Activated CD4-positive, alpha-beta T cell treated with anti-CD3 and anti-CD28 coated beads for 1 hour (primary cell): ENCODE data around the gene CASQ1.

Experiments
- DNase-seq: peaks from one replicate; pipeline ENCODE4 v3.0.0-alpha.2; 2020

CASQ1 gene

DNA sequence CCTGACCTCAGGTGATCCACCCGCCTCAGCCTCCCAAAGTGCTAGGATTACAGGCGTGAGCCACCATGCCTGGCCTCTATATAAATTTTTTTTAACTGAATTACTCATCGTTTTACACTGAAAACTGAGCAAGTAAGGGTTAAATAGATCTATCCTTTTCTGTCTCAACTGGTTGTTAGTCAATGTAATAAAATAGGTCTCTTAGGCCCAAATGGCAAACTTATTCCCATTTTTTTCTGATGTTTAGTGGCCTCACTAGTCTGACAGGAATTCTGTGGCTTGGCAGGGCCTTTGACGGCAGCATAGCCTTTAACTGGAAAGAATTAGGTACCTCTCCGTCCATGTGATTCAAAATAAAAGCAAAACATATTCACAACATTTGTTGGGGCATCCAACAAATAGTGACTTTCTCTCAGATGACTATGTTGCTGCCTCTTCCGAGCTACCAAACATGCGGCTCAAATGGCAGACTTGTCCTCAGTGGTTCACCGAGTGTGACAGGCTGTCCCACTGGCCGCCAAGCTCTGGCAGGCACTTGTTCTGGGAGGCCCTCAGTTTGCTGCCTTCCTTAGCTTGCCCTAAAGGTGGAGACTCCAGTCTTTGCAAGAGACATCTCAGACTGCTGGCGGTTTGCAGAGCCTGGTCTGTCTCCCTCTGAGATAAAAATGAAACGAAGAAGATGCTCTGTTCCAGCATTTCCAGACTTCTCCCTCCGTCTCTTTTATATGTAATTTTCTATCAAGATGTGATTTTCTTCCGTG lies 21.6 kb upstream of the CASQ1 start:
- no peak for DNase-seq

GRCh38 chr1:160169553-160170399 lies 20.6 kb upstream of the CASQ1 start:
- DNase-seq = no peak

- no peak for DNase-seq
Observed at GRCh38 chr1:160171354-160171753, 19.0 kb upstream of the CASQ1 start.

DNA sequence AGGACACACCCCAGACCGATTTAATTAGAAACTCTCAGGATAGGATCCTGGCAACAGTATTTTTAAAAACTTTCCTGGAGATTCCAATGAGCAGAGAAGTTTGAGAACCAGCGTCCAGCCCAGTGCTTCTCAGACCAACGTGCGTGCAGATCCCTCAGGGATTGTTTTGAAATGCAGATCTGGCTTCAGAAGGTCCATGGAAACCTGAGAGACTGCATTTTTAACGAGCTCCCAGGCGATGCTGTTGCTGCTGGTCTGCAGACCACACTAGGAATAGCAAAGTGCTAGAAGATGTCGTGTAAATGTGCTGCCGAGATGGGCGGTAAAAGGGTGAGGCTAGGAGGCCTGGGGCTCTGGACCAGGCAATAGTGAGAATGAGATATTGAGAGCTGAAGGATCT lies 18.4 kb upstream of the CASQ1 start:
- DNase-seq = no peak

DNA sequence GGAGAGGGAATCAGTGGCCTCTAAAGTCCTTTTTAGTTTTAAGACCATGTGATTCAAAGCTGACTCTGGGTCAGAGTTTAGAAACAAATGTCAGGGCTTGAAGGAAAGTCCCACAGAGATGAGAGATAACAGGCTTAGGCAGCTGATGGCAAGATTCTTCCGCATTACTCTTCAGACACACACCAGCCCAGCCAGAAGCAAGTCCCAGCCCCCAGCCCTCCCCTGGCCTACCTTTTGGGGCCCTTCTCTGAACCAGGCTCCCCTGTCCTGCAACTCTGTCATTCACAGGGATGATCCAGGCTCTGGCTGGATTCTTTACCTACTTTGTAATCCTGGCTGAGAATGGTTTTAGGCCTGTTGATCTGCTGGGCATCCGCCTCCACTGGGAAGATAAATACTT lies 13.1 kb upstream of the CASQ1 start:
- no peak for DNase-seq

DNA sequence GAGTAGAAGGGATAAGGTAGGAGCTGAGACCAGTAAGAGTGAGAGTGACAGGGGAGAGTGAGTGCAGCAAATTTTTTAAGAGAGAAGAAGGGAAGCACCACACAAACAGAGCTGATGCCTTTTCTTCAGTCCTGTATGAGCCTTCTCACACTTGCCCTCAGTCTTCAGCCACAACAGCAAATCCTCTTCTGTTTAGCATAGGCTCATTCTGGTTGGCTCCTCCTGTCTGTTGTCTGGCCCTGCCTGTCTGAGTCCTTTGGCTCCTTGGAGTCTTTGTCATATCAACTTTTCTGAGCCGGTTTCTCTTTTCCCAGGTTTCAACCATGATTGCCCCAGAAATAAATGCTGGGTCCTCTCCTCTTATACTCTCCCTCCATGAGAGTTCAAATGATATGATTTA lies 12.7 kb upstream of the CASQ1 start:
- no peak for DNase-seq

GRCh38 chr1:160178731-160179130 lies 11.6 kb upstream of the CASQ1 start:
- DNase-seq = no peak

DNA sequence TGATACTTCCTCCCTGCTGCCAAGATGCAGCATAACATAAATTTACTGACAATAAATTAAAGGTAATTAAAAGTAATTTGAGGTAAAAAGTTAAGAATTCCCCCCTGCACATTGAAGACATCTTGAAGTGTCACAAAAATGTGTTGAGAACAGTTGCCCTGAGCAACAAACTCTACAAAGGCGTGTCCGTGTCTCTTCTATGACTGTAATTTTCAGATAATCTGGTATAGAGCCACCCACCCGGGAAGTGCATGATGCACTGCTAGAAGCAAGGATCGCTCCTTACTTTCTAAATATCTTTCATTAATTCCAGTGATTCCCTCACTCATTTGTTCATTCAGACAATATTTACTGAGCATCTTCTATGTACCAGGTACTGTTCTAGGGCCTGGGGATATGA lies 11.0 kb upstream of the CASQ1 start:
- no peak for DNase-seq

DNA sequence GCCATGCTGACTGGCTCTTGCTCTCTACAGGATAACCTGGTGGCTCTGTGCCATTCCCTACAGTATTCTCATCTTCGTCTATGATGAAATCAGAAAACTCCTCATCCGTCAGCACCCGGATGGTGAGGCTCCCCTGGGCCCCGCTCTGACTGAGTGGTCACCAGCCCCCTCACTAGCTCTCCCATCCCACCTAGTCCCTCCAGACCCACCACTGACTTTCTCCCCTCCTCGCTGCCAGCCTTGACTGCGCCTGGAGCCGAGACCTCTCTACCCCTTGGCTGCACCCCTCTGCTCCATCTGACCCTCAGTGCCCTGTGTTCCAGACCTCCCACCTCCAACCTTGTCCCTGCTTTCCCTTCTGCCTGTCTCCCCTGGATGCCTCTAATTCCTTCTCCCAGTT lies 4.1 kb upstream of the CASQ1 start:
- no peak for DNase-seq

DNA sequence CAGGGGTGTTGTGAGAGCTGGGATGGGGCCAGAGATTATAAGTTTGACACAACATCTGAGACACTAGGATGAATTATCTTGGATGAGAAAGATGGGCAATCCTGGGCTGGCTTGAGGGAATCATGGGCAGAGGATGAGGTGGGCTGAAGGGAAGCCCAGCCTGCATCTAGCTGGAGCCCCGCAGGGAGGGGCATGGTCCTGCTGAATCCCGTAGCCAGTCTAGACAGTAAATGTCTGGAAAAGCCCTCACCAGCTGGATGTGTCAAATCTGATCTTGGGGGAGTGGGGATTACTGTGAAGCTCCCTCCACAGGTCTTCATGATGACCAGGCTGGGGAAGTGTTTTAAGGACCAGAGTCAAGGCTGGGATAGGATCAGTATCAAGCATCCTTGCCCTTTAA lies 3.6 kb upstream of the CASQ1 start:
- DNase-seq = no peak

DNA sequence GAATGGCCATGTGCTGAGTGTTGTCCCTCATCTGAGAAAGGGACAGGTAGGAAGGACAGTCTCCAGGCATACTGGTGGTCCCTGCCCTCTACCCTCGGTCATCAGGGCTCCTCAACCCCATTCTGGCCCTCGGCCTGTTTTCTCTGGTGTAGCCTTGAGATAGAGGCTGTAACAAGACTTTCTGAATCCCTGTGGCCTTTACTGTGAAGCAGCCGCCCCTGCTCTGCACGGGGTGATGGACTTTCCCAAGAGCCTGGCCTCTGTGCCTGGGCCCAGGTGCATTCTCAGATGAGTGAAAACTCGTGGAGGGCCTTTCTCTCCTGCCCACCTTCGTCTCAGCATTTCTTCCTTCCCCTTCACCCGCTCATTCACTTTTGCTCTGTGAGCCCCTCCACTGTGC lies 3.0 kb upstream of the CASQ1 start:
- DNase-seq = no peak

GRCh38 chr1:160188341-160188740 lies 2.0 kb upstream of the CASQ1 start:
- no peak for DNase-seq

GRCh38 chr1:160191756-160192155 lies 1.4 kb downstream of the CASQ1 start:
- no peak for DNase-seq

GRCh38 chr1:160192234-160192633 lies 1.9 kb downstream of the CASQ1 start:
- no peak for DNase-seq

DNA sequence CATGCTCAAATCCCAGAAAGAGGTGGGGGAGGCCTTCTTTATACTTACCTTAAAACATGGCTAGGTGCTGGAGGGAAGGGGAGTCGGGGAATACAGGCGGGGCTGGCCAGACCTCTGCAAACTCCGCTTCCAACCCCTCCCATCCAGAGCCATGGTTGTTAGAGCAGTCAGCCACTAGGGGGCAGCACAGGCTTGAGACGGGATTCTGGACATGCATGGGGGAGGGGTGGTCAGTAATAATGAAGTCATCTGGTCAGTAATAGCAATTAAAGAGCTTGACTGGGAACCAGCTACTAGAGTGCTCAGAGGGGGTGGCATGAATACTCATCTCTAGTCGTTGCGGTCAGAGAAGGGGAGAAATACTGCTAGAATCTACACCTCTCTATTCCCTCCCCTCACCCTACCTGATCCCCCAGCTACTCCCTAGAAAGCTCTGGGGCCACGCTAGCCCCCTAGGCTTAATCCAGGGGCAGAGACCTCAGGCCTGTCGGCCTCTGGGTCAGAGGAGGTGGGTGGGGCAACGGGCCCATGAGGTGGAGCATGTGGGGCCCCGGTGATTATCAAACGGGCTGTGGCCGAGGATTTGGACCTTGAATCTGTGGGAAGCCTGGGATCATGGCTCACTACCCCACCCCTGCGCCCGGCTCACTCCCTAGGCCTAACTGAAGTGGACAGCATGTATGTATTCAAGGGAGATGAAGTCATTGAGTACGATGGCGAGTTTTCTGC lies 2.9 kb downstream of the CASQ1 start:
- DNase-seq = peak; percentile 69

DNA sequence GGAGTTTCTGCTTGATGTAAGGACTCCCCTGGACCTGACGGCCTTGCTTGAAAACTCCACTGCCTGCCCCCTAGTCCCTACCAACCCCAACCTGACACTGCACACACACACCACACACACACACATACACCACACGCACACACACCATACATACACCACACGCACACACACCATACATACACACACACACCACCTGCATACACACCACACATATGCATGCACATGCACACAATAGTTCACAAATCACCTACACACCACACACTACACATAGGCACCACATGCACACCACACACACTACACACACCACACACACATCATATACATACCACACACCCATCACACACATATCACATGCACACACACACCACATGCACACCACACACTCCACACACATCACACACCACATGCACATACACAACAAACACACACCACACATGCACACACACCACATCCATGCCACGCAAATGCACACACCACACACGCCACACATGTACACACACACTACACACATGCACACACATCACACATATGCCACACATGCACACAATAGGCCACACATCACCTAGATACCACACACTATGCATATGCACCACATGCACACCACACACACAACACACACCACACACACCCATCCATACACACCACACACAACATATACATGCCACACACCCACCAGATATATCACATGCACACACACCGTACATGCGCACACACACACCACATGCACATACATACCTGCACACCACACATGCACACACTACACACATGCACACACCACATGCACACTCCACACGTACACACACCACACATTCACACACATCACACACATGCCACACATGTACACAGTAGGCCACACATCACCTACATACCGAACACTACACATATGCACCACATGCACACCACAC lies 3.7 kb downstream of the CASQ1 start:
- DNase-seq = no peak

DNA sequence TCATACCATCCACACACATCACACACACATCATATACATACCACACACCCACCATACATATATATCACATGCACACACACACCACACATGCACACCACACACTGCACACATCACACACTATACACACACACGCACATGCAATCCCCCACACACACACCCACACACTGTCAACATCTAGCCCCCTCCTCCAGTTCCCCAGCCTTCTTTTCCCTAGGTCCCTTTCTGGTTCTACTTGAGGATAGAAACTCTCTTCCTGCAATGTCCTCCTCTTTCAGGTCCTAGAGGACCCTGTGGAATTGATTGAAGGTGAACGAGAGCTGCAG lies 4.3 kb downstream of the CASQ1 start:
- DNase-seq = no peak

DNA sequence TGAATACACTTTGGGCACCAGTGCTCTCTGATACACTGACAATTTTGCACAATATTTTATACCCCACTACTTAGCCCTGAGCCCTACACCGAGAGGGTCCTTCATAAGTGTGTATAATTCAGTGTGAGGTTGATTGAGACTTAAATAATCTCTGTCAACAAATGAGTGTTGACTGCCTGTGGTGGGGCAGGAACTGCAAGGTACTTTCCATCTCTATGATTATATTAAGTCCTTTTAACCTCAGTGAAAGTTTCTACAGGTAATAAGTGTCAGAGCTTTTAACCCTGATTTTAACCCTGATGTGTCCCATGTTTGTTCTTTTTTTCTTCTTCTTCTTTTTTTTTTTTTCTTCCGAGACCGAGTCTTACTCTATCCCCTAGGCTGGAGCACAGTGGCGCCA lies 5.8 kb downstream of the CASQ1 start:
- DNase-seq = no peak

GRCh38 chr1:160197231-160197630 lies 6.9 kb downstream of the CASQ1 start:
- DNase-seq = no peak

GRCh38 chr1:160200786-160201185 lies 10.4 kb downstream of the CASQ1 start:
- no peak for DNase-seq

- no peak for DNase-seq
Observed at GRCh38 chr1:160204526-160205241, 14.3 kb downstream of the CASQ1 start.
